Neural cell (in vitro differentiated cells): ENCODE measurements around the gene CACNA1B.

Experiments used
- EZH2 ChIP-seq: fragments of 200-600, 300-800 bp; shearing (Covaris generic), sonication (generic); IDR thresholded peaks from 2 replicates; pipeline ENCODE4 v1.6.1; 2014; ENCODE audit warnings: antibody characterized with exemption, low read length, borderline replicate concordance, mild to moderate bottlenecking; ENCODE audit not compliant: insufficient read depth, poor library complexity, severe bottlenecking
- SMC3 ChIP-seq: fragments of 450-650 bp; conservative IDR thresholded peaks from 2 replicates; pipeline ENCODE4 v1.6.1; 2014; ENCODE audit warnings: antibody characterized with exemption, mild to moderate bottlenecking, moderate library complexity; ENCODE audit not compliant: poor library complexity
- TF ChIP-seq, protein P1 (sequence below): fragments of 450-650 bp; IDR thresholded peaks from 2 replicates; pipeline ENCODE4 v1.5.1; 2014; ENCODE audit warnings: antibody characterized with exemption, mild to moderate bottlenecking, moderate library complexity; ENCODE audit not compliant: poor library complexity, severe bottlenecking
- TF ChIP-seq, protein P2 (sequence below): IDR thresholded peaks from 2 replicates; pipeline ENCODE4 v1.6.1; 2012; ENCODE audit warnings: borderline replicate concordance

DNA sequence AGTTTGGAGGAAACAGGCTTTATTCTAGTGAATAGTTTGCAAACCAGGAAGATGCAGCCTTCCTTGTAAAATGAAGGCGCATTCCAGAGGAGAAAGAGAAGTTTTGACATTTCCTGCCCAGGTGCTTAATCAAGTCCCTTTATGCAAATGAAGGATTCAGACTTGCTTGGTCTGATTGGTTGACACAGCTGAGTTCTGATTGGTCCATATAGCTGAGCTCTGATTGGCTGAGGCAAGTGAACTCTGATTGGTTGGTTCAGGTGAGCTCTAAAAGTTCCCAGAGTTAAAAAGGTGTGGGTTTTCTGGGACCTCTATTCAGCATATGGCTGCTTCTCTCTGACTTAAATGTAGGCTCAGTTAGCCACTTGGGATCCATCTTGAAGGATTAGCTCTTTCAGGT lies 151.0 kb downstream of the CACNA1B start:
- TF ChIP-seq, protein P1, sequence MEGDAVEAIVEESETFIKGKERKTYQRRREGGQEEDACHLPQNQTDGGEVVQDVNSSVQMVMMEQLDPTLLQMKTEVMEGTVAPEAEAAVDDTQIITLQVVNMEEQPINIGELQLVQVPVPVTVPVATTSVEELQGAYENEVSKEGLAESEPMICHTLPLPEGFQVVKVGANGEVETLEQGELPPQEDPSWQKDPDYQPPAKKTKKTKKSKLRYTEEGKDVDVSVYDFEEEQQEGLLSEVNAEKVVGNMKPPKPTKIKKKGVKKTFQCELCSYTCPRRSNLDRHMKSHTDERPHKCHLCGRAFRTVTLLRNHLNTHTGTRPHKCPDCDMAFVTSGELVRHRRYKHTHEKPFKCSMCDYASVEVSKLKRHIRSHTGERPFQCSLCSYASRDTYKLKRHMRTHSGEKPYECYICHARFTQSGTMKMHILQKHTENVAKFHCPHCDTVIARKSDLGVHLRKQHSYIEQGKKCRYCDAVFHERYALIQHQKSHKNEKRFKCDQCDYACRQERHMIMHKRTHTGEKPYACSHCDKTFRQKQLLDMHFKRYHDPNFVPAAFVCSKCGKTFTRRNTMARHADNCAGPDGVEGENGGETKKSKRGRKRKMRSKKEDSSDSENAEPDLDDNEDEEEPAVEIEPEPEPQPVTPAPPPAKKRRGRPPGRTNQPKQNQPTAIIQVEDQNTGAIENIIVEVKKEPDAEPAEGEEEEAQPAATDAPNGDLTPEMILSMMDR, result no peak
- TF ChIP-seq SMC3 (no peak), EZH2 (no peak)
- TF ChIP-seq, protein P2, sequence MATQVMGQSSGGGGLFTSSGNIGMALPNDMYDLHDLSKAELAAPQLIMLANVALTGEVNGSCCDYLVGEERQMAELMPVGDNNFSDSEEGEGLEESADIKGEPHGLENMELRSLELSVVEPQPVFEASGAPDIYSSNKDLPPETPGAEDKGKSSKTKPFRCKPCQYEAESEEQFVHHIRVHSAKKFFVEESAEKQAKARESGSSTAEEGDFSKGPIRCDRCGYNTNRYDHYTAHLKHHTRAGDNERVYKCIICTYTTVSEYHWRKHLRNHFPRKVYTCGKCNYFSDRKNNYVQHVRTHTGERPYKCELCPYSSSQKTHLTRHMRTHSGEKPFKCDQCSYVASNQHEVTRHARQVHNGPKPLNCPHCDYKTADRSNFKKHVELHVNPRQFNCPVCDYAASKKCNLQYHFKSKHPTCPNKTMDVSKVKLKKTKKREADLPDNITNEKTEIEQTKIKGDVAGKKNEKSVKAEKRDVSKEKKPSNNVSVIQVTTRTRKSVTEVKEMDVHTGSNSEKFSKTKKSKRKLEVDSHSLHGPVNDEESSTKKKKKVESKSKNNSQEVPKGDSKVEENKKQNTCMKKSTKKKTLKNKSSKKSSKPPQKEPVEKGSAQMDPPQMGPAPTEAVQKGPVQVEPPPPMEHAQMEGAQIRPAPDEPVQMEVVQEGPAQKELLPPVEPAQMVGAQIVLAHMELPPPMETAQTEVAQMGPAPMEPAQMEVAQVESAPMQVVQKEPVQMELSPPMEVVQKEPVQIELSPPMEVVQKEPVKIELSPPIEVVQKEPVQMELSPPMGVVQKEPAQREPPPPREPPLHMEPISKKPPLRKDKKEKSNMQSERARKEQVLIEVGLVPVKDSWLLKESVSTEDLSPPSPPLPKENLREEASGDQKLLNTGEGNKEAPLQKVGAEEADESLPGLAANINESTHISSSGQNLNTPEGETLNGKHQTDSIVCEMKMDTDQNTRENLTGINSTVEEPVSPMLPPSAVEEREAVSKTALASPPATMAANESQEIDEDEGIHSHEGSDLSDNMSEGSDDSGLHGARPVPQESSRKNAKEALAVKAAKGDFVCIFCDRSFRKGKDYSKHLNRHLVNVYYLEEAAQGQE, result no peak
